ENCODE data around the gene ARPC4. TPM values are rescaled to one million over a fixed set of nuclear protein-coding genes. Genes with fewer than 3 reads are reported as not detected.

Gene ARPC4
- total and polyA plus RNA-seq, 10 of the 15 experiments (the other 5 are each of a cell fraction or from before 2014, with no cell fraction given), result 42.0 to 354 (median 268) TPM

DNA sequence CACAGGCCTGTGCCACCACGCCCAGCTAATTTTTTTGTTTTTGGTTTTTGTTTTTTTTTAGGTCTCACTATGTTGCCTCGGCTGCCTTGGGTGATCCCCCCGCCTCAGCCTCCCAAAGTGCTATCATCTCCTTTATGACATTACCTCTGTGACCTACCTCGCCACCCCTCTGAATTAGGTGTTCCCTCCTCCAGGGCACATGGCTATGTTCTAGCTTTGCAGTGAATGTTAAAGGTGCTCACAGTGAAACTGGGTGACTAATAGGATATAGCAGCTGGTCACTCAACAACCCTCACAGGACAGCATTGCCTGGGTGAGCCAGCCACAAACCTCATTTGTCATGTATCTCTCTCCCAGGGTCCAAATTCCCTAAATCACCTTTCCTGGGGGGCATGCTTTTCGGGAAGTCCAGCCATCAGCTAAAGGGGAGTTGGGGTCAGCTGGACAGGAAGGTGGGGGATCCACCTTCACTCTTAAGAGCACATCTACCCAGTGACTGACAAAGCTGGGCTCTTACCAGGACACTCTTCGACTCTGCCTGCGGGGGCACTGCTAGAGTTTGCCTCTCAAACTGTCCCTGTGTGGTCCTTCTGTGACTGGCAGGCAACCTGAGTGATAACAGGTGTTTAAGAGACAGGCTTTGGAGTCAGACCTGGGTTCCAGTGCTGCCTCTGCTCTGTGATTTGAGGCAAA, 15.6 kb downstream of the ARPC4 start:
- H3K79me2 ChIP-seq (ENCODE audit: control insufficient read depth, insufficient read depth, low read length), result no peaks in the 10 kb centered on the region
- ChIA-PET POLR2A (interaction anchor here (0.6 to 2.9 kb wide), 5 partner anchors 8 to 76 kb away, joined by 3 to 19 read pairs (median 5); partner anchors contain the start of genes ARPC4 and TADA3), SMC1A (ENCODE audit: uncharacterized antibody, unreplicated experiment) (interaction anchor here (0.7 to 1.2 kb wide), 4 partner anchors 13 to 71 kb away, joined by 3 read pairs; no protein-coding TSS in a partner anchor), RAD21 (ENCODE audit: unreplicated experiment) (interaction anchor here (0.7 to 2.0 kb wide), 7 partner anchors 12 to 163 kb away, joined by 3 to 6 read pairs (median 4); partner anchors contain the start of genes ARPC4 and BRPF1), CTCF (interaction anchor here (1.0 to 1.1 kb wide), 2 partner anchors 21 to 36 kb away, joined by 3 read pairs; partner anchors contain the start of gene RPUSD3)
- H2AFZ ChIP-seq (ENCODE audit: control insufficient read depth, low read depth, low read length), result no peak overlapping the region
- no peaks in the 10 kb centered on the region for H3K27me3 ChIP-seq (replicated peaks in 1 of 2; ENCODE audit: control insufficient read depth in 2 of 2, insufficient read depth in 2 of 2, low read length in 1 of 2)
- intact Hi-C loops (cut with micrococcal nuclease; ENCODE audit: unreplicated experiment), result loop anchor here (5.0 kb wide), 1 partner anchor 76 kb away; the partner anchor contains the start of gene BRPF1
- H3K9ac ChIP-seq (ENCODE audit: control insufficient read depth, insufficient read depth, low read length), result no peak overlapping the region
- peaks cover 13% of the 10 kb centered on the region for H3K4me1 ChIP-seq (ENCODE audit: control insufficient read depth, insufficient read depth, low read length)
- in situ Hi-C loops (cut with MboI), result no loop called here
- ATAC-seq, result peak; percentile 81
- peaks cover 23 to 35% of the 10 kb centered on the region in 2 experiments for H3K36me3 ChIP-seq (ENCODE audit: control insufficient read depth in 2 of 2, insufficient read depth in 2 of 2, low read length in 1 of 2)
- BruUV-seq (replicated peaks), result no TSS peak
- 36% methylated on average over 7 of the region's 7 CpGs for WGBS (ENCODE audit: insufficient coverage, insufficient replicate concordance, low lambda C conversion rate, missing lambda C conversion rate)
- TF ChIP-seq, protein P1, sequence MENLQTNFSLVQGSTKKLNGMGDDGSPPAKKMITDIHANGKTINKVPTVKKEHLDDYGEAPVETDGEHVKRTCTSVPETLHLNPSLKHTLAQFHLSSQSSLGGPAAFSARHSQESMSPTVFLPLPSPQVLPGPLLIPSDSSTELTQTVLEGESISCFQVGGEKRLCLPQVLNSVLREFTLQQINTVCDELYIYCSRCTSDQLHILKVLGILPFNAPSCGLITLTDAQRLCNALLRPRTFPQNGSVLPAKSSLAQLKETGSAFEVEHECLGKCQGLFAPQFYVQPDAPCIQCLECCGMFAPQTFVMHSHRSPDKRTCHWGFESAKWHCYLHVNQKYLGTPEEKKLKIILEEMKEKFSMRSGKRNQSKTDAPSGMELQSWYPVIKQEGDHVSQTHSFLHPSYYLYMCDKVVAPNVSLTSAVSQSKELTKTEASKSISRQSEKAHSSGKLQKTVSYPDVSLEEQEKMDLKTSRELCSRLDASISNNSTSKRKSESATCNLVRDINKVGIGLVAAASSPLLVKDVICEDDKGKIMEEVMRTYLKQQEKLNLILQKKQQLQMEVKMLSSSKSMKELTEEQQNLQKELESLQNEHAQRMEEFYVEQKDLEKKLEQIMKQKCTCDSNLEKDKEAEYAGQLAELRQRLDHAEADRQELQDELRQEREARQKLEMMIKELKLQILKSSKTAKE (IDR thresholded peaks at IDR 0.05; ENCODE audit: low read depth, poor library complexity, severe bottlenecking), result no peak
- peak; percentile 51; the same call in 1 of the 2 replicates for TF ChIP-seq POLR2AphosphoS5 (IDR thresholded peaks at IDR 0.05; ENCODE audit: low read length)
- TF ChIP-seq TCF3 (IDR thresholded peaks at IDR 0.05; ENCODE audit: borderline replicate concordance, insufficient read depth, low read depth, low read length), result 0 out of 2 replicates have a peak, but pooled peaks have one; percentile 32
- TF ChIP-seq, protein P2, sequence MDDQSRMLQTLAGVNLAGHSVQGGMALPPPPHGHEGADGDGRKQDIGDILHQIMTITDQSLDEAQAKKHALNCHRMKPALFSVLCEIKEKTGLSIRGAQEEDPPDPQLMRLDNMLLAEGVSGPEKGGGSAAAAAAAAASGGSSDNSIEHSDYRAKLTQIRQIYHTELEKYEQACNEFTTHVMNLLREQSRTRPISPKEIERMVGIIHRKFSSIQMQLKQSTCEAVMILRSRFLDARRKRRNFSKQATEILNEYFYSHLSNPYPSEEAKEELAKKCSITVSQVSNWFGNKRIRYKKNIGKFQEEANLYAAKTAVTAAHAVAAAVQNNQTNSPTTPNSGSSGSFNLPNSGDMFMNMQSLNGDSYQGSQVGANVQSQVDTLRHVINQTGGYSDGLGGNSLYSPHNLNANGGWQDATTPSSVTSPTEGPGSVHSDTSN (IDR thresholded peaks at IDR 0.05; ENCODE audit: insufficient replicate concordance, low read depth, low read length), result peak; percentile 71
- no peak for TF ChIP-seq CBX3 (IDR thresholded peaks at IDR 0.05; ENCODE audit: borderline replicate concordance, low read depth)
- TF ChIP-seq, protein P3, sequence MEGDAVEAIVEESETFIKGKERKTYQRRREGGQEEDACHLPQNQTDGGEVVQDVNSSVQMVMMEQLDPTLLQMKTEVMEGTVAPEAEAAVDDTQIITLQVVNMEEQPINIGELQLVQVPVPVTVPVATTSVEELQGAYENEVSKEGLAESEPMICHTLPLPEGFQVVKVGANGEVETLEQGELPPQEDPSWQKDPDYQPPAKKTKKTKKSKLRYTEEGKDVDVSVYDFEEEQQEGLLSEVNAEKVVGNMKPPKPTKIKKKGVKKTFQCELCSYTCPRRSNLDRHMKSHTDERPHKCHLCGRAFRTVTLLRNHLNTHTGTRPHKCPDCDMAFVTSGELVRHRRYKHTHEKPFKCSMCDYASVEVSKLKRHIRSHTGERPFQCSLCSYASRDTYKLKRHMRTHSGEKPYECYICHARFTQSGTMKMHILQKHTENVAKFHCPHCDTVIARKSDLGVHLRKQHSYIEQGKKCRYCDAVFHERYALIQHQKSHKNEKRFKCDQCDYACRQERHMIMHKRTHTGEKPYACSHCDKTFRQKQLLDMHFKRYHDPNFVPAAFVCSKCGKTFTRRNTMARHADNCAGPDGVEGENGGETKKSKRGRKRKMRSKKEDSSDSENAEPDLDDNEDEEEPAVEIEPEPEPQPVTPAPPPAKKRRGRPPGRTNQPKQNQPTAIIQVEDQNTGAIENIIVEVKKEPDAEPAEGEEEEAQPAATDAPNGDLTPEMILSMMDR (IDR thresholded peaks at IDR 0.05 in 2 of 3, conservative IDR thresholded peaks at IDR 0.05 in 1 of 3; ENCODE audit: control insufficient read depth in 2 of 3, extremely low read depth in 1 of 3, insufficient read depth in 1 of 3, low read depth in 3 of 3, low read length in 3 of 3), result peak; percentile 7 to 33 (median 11); a peak in 1 of 6 replicates
- TF ChIP-seq GATAD2B (conservative IDR thresholded peaks at IDR 0.05; ENCODE audit: low read depth), result no peak
- TF ChIP-seq, protein P4, sequence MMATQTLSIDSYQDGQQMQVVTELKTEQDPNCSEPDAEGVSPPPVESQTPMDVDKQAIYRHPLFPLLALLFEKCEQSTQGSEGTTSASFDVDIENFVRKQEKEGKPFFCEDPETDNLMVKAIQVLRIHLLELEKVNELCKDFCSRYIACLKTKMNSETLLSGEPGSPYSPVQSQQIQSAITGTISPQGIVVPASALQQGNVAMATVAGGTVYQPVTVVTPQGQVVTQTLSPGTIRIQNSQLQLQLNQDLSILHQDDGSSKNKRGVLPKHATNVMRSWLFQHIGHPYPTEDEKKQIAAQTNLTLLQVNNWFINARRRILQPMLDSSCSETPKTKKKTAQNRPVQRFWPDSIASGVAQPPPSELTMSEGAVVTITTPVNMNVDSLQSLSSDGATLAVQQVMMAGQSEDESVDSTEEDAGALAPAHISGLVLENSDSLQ (IDR thresholded peaks at IDR 0.05), result peak; percentile 88
- TF ChIP-seq, protein P5, sequence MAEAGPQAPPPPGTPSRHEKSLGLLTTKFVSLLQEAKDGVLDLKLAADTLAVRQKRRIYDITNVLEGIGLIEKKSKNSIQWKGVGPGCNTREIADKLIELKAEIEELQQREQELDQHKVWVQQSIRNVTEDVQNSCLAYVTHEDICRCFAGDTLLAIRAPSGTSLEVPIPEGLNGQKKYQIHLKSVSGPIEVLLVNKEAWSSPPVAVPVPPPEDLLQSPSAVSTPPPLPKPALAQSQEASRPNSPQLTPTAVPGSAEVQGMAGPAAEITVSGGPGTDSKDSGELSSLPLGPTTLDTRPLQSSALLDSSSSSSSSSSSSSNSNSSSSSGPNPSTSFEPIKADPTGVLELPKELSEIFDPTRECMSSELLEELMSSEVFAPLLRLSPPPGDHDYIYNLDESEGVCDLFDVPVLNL (IDR thresholded peaks at IDR 0.05; ENCODE audit: low read depth, low read length), result no peak
- TF ChIP-seq ZNF274 (IDR thresholded peaks at IDR 0.05; ENCODE audit: insufficient read depth, insufficient read length), result no peak
- peak; percentile 48; the same call in 1 of the 2 replicates for TF ChIP-seq TCF12 (IDR thresholded peaks at IDR 0.05; ENCODE audit: low read depth, low read length)
- no peak for TF ChIP-seq YY1 (IDR thresholded peaks at IDR 0.05; ENCODE audit: low read depth, low read length)
- no peak; the same call in 1 of the 2 replicates for TF ChIP-seq SMAD5 (IDR thresholded peaks at IDR 0.05; ENCODE audit: low read depth)
- TF ChIP-seq STAT3 (IDR thresholded peaks at IDR 0.05; ENCODE audit: low read depth, low read length), result no peak
- no peak overlapping the region for H3K4me3 ChIP-seq
- H3K4me2 ChIP-seq (ENCODE audit: control insufficient read depth, insufficient read depth), result no peak overlapping the region
- H3K27ac ChIP-seq (ENCODE audit: control insufficient read depth, insufficient read depth), result peak overlapping the region; percentile 75; the same call in 1 of the 2 replicates
- DNase-seq (ENCODE audit: low read depth, low spot score), result no peak
- H4K20me1 ChIP-seq (ENCODE audit: control insufficient read depth, insufficient read depth), result no peaks in the 10 kb centered on the region
- FAIRE-seq, result peak; percentile 27
- H3K9me3 ChIP-seq (replicated peaks; ENCODE audit: control insufficient read depth, insufficient read depth, low read length), result no peaks in the 10 kb centered on the region
